Loucy (cell line): Measurements from ENCODE around the gene KEAP1.

Experiments used
- H2AFZ ChIP-seq: fragments of 200-600 bp; sonication (generic); 2 replicates; pipeline ENCODE4 v1.6.0; 2016; ENCODE audit warnings: antibody characterized with exemption, mild to moderate bottlenecking, low read length, moderate library complexity
- H3F3A ChIP-seq: fragments of 200-600 bp; 2 replicates; pipeline ENCODE4 v1.6.0; 2016; ENCODE audit warnings: antibody characterized with exemption, low read depth, mild to moderate bottlenecking
- H3K27me3 ChIP-seq: fragments of 200-600 bp; sonication (generic); 2 replicates; pipeline ENCODE4 v1.6.1; 2014; ENCODE audit warnings: low read length, mild to moderate bottlenecking; ENCODE audit not compliant: insufficient read depth, poor library complexity, severe bottlenecking
- H3K36me3 ChIP-seq: fragments of 200-600 bp; sonication (generic); 2 replicates; pipeline ENCODE4 v1.6.1; 2016; ENCODE audit warnings: low read length; ENCODE audit not compliant: insufficient read depth
- H3K4me1 ChIP-seq: fragments of 200-600 bp; sonication (generic); 2 replicates; pipeline ENCODE4 v1.5.1; 2014; ENCODE audit warnings: low read length, mild to moderate bottlenecking; ENCODE audit not compliant: insufficient read depth, poor library complexity, severe bottlenecking
- H3K4me2 ChIP-seq: fragments of 200-600 bp; sonication (generic); 2 replicates; pipeline ENCODE4 v1.6.0; 2014; ENCODE audit warnings: antibody characterized with exemption, low read length, low read depth, mild to moderate bottlenecking; ENCODE audit not compliant: poor library complexity, severe bottlenecking
- H3K4me3 ChIP-seq: fragments of 200-600 bp; sonication (generic); 2 replicates; pipeline ENCODE4 v1.5.1; 2014; ENCODE audit warnings: low read length, mild to moderate bottlenecking, mixed read lengths; ENCODE audit not compliant: poor library complexity, severe bottlenecking
- H3K79me2 ChIP-seq: fragments of 200-600 bp; sonication (generic); 2 replicates; pipeline ENCODE4 v1.6.1; 2014; ENCODE audit warnings: low read length; ENCODE audit not compliant: insufficient read depth
- H3K9ac ChIP-seq: fragments of 200-600 bp; sonication (generic); 2 replicates; pipeline ENCODE4 v1.6.0; 2014; ENCODE audit warnings: mild to moderate bottlenecking, low read depth, low read length, moderate library complexity; ENCODE audit not compliant: poor library complexity, severe bottlenecking
- H3K9me2 ChIP-seq: fragments of 200-600 bp; sonication (generic); replicated peaks from 2 replicates; pipeline ENCODE4 v1.6.1; 2016; ENCODE audit warnings: low read depth, low read length, mixed read lengths
- H3K9me3 ChIP-seq: fragments of 200-600 bp; sonication (generic); 2 replicates; pipeline ENCODE4 v1.6.1; 2014; ENCODE audit warnings: mild to moderate bottlenecking, antibody characterized with exemption, low read length, low read depth; ENCODE audit not compliant: insufficient read depth
- H4K20me1 ChIP-seq: fragments of 200-600 bp; sonication (generic); 2 replicates; pipeline ENCODE4 v1.6.0; 2014; ENCODE audit warnings: antibody characterized with exemption, low read length, mild to moderate bottlenecking; ENCODE audit not compliant: insufficient read depth, poor library complexity, severe bottlenecking
- EZH2phosphoT487 ChIP-seq: fragments of 200-600 bp; IDR thresholded peaks from 2 replicates; pipeline ENCODE4 v1.6.1; 2018; ENCODE audit warnings: antibody characterized with exemption, mild to moderate bottlenecking, moderate library complexity, borderline replicate concordance
- TF ChIP-seq, protein P1 (sequence below): fragments of 200-600 bp; sonication (generic); conservative IDR thresholded peaks from 2 replicates; pipeline ENCODE4 v1.5.1; 2014; ENCODE audit warnings: mild to moderate bottlenecking, antibody characterized with exemption, low read length

Gene KEAP1

DNA sequence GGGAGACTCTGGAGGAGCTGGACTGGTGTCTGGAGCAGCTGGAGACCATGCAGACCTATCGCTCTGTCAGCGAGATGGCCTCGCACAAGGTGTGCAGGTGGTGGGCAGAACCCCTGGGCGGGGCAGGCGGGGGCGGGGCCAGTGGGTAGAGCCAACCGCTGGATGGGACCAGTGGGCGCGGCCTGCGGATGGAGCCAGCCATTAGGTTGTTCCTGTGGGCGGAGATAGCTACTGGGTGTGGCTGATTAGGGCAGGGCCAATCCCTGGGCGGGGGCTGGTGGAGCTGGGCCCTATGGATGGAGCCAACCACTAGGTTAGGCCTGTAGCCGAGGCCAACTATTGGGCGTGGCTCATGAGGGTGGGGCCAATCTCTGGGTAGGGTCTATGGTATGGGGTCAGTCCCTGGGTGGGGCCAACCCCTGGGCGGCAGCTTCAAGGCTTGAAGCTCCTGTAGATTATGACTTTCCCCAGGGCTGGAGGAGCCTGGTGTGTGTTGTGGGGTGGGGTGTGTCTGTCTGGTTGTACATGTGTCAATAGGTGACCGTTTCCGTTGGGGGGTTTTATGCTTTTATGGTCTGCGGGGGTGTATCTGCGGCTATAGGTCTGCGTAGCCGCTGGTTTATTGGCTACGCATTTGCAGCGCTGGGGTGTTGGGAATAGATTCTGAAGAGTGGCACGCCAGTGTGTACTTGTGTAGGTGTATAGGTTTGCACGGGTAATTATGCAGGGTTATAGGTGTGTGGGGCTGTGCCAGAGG, 52.1 kb downstream of the KEAP1 start:
- no peak overlapping the region for H3K4me3 ChIP-seq
- peaks cover 3% of the 10 kb centered on the region for H3K4me1 ChIP-seq
- TF ChIP-seq EZH2phosphoT487 = no peak
- TF ChIP-seq, protein P1, sequence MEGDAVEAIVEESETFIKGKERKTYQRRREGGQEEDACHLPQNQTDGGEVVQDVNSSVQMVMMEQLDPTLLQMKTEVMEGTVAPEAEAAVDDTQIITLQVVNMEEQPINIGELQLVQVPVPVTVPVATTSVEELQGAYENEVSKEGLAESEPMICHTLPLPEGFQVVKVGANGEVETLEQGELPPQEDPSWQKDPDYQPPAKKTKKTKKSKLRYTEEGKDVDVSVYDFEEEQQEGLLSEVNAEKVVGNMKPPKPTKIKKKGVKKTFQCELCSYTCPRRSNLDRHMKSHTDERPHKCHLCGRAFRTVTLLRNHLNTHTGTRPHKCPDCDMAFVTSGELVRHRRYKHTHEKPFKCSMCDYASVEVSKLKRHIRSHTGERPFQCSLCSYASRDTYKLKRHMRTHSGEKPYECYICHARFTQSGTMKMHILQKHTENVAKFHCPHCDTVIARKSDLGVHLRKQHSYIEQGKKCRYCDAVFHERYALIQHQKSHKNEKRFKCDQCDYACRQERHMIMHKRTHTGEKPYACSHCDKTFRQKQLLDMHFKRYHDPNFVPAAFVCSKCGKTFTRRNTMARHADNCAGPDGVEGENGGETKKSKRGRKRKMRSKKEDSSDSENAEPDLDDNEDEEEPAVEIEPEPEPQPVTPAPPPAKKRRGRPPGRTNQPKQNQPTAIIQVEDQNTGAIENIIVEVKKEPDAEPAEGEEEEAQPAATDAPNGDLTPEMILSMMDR = no peak
- no peaks in the 10 kb centered on the region for H3F3A ChIP-seq
- H3K27me3 ChIP-seq = no peaks in the 10 kb centered on the region
- no peaks in the 10 kb centered on the region for H3K9me2 ChIP-seq
- H3K4me2 ChIP-seq = no peak overlapping the region
- no peaks in the 10 kb centered on the region for H3K79me2 ChIP-seq
- no peak overlapping the region for H3K9ac ChIP-seq
- H2AFZ ChIP-seq = no peak overlapping the region
- no peaks in the 10 kb centered on the region for H3K9me3 ChIP-seq
- H4K20me1 ChIP-seq = no peaks in the 10 kb centered on the region
- no peaks in the 10 kb centered on the region for H3K36me3 ChIP-seq

DNA sequence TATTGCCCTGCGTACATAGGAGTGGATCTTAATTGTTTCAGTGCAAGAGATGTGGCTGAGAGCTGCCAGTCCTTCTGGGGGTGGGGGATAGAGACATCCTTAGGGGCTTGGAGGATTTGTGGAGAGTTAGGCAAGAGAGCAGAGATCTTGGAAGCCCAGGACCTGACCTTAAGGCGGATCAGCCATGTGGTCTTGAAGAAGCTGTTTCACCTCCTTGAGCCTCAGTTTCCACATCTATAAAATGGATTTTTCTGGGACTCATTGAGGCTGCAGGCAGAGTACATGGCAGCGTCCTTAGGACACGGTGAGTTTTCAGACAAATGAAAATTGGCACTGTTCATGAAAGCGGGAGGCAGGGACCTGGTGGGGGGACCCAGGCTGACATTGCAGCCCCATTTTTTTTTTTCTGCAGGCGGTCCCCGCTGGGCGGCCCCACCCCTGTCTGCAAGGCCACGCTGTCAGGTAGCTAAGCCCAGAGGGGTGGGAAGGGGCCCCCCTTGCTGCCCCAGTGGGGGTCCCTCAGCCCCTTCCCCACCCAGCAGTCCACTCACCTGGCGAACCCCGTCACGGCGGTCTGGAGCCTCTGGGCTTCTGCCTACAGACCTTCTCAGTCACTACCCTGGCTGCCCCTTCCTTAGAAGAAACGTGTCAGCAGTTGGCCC, 52.8 kb downstream of the KEAP1 start:
- no peaks in the 10 kb centered on the region for H3K36me3 ChIP-seq
- H3K9me3 ChIP-seq = no peaks in the 10 kb centered on the region
- no peaks in the 10 kb centered on the region for H3K27me3 ChIP-seq
- H4K20me1 ChIP-seq = no peaks in the 10 kb centered on the region
- no peaks in the 10 kb centered on the region for H3K9me2 ChIP-seq
- TF ChIP-seq EZH2phosphoT487 = no peak
- TF ChIP-seq, protein P1 = no peak
- peaks cover 3% of the 10 kb centered on the region for H3K4me1 ChIP-seq
- no peaks in the 10 kb centered on the region for H3F3A ChIP-seq
- no peaks in the 10 kb centered on the region for H3K79me2 ChIP-seq
- no peak overlapping the region for H2AFZ ChIP-seq
- no peak overlapping the region for H3K4me2 ChIP-seq
- no peak overlapping the region for H3K9ac ChIP-seq
- no peak overlapping the region for H3K4me3 ChIP-seq

DNA sequence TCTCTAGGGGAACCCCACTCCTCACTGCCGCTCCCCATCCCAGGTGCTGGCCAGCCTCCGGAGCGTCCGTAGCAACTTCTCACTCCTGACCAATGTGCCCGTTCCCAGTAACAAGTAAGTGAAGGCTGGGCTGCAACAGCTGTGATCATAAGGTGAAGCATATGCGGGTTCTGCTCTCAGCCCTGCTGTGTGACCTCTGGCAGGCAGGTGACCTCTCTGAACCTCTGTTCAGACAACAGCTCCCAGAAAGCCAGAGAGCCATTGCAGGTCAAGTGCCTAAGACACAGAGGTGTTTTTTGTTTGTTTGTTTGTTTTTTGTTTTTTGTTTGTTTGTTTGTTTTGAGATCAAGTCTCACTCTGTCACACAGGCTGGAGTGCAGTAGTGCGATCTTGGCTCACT, 54.1 kb downstream of the KEAP1 start:
- no peaks in the 10 kb centered on the region for H3K9me3 ChIP-seq
- peaks cover 3% of the 10 kb centered on the region for H3K4me1 ChIP-seq
- H3K79me2 ChIP-seq = no peaks in the 10 kb centered on the region
- H4K20me1 ChIP-seq = no peaks in the 10 kb centered on the region
- no peak overlapping the region for H3K4me2 ChIP-seq
- no peak overlapping the region for H2AFZ ChIP-seq
- H3K4me3 ChIP-seq = no peak overlapping the region
- H3K9me2 ChIP-seq = no peaks in the 10 kb centered on the region
- no peak overlapping the region for H3K9ac ChIP-seq
- no peaks in the 10 kb centered on the region for H3F3A ChIP-seq
- no peaks in the 10 kb centered on the region for H3K27me3 ChIP-seq
- H3K36me3 ChIP-seq = no peaks in the 10 kb centered on the region
- no peak for TF ChIP-seq EZH2phosphoT487
